ENCODE data around the gene SUCLG2.

Gene SUCLG2

DNA sequence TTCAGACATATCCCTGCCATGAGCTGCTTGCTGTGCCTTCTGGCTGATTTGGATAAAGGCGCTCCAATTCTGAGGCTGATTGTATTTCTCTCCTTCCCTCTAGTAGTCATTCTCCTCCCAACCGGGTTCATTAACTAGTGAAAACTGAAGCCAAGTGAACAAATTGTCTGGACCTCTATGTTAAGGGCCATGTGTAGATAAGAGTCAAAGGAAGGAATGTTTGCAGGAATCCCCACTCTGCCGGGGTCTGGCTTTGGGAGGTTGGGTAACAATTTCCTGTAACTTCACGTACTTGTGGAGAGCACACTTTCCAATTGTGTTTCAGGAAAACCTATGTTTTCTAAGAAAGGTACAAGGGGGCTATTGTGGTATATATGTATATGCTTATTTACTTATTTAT lies 38.2 kb upstream of the SUCLG2 start:
- no peaks in the 10 kb centered on the region for H3K27me3 ChIP-seq (ENCODE audit: insufficient read depth, poor library complexity, severe bottlenecking)
- TF ChIP-seq POLR2AphosphoS5 (IDR thresholded peaks at IDR 0.05; ENCODE audit: low read depth) (no peak), SPI1 (IDR thresholded peaks at IDR 0.05; ENCODE audit: borderline replicate concordance, low read depth) (no peak), GABPA (IDR thresholded peaks at IDR 0.05; ENCODE audit: low read depth) (no peak)
- TF ChIP-seq, protein P1, sequence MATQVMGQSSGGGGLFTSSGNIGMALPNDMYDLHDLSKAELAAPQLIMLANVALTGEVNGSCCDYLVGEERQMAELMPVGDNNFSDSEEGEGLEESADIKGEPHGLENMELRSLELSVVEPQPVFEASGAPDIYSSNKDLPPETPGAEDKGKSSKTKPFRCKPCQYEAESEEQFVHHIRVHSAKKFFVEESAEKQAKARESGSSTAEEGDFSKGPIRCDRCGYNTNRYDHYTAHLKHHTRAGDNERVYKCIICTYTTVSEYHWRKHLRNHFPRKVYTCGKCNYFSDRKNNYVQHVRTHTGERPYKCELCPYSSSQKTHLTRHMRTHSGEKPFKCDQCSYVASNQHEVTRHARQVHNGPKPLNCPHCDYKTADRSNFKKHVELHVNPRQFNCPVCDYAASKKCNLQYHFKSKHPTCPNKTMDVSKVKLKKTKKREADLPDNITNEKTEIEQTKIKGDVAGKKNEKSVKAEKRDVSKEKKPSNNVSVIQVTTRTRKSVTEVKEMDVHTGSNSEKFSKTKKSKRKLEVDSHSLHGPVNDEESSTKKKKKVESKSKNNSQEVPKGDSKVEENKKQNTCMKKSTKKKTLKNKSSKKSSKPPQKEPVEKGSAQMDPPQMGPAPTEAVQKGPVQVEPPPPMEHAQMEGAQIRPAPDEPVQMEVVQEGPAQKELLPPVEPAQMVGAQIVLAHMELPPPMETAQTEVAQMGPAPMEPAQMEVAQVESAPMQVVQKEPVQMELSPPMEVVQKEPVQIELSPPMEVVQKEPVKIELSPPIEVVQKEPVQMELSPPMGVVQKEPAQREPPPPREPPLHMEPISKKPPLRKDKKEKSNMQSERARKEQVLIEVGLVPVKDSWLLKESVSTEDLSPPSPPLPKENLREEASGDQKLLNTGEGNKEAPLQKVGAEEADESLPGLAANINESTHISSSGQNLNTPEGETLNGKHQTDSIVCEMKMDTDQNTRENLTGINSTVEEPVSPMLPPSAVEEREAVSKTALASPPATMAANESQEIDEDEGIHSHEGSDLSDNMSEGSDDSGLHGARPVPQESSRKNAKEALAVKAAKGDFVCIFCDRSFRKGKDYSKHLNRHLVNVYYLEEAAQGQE (IDR thresholded peaks at IDR 0.05; ENCODE audit: insufficient replicate concordance, low read depth) = no peak
- TF ChIP-seq, protein P2, sequence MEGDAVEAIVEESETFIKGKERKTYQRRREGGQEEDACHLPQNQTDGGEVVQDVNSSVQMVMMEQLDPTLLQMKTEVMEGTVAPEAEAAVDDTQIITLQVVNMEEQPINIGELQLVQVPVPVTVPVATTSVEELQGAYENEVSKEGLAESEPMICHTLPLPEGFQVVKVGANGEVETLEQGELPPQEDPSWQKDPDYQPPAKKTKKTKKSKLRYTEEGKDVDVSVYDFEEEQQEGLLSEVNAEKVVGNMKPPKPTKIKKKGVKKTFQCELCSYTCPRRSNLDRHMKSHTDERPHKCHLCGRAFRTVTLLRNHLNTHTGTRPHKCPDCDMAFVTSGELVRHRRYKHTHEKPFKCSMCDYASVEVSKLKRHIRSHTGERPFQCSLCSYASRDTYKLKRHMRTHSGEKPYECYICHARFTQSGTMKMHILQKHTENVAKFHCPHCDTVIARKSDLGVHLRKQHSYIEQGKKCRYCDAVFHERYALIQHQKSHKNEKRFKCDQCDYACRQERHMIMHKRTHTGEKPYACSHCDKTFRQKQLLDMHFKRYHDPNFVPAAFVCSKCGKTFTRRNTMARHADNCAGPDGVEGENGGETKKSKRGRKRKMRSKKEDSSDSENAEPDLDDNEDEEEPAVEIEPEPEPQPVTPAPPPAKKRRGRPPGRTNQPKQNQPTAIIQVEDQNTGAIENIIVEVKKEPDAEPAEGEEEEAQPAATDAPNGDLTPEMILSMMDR (IDR thresholded peaks at IDR 0.05; ENCODE audit: insufficient read depth, low read length) = no peak
- no peak overlapping the region for H3K27ac ChIP-seq (replicated peaks)
- H3K4me3 ChIP-seq (replicated peaks; ENCODE audit: insufficient read depth, low read length) = no peak overlapping the region
- no peak for DNase-seq (ENCODE audit: low read depth in 1 of 2, low spot score in 1 of 2)

DNA sequence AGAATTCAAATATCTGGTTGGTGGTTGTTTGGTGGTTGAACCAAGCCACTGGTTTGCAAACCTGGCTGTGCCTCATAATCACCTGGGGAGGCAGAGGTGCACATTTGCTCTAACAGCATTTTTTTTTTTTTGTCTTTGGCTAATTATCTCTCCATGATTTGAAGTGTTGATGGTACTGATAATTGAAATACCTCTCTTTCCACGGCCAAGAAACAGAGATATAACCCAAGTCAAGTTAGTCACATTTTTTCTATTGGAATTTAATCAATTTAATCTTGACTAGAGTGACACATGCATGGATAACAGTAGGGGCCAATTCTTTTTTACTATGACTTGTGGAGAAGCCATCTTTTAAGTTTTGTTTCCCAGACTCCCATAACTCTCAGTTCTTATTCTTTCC lies 37.5 kb upstream of the SUCLG2 start:
- DNase-seq (ENCODE audit: low read depth in 1 of 2, low spot score in 1 of 2) = no peak
- Histone ChIP-seq H3K27me3 (ENCODE audit: insufficient read depth, poor library complexity, severe bottlenecking) (no peaks in the 10 kb centered on the region), H3K27ac (replicated peaks) (no peak overlapping the region), H3K4me3 (replicated peaks; ENCODE audit: insufficient read depth, low read length) (no peak overlapping the region)
- TF ChIP-seq GABPA (IDR thresholded peaks at IDR 0.05; ENCODE audit: low read depth) = no peak
- no peak for TF ChIP-seq POLR2AphosphoS5 (IDR thresholded peaks at IDR 0.05; ENCODE audit: low read depth)
- TF ChIP-seq SPI1 (IDR thresholded peaks at IDR 0.05; ENCODE audit: borderline replicate concordance, low read depth) = no peak
- TF ChIP-seq, protein P2 (IDR thresholded peaks at IDR 0.05; ENCODE audit: insufficient read depth, low read length) = no peak
- TF ChIP-seq, protein P1 (IDR thresholded peaks at IDR 0.05; ENCODE audit: insufficient replicate concordance, low read depth) = no peak

DNA sequence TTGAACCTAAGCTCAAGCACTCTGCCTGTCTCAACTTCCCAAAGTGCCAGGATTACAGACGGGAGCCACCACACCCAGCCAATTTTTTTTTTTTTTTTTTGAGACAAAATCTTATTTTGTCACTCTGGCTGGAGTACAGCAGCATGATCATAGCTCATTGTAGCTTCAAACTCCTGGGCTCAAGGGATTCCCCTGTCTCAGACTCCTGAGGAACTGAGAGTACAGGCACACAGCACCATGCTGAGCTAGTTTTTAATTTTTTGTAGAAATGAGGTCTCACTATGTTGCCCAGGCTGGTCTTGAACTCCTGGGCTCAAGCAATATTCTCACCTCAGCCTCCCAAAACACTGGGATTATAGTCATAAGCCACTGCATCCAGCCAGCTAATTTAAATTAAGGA lies 36.8 kb upstream of the SUCLG2 start:
- Histone ChIP-seq H3K4me3 (replicated peaks; ENCODE audit: insufficient read depth, low read length) (no peak overlapping the region), H3K27me3 (ENCODE audit: insufficient read depth, poor library complexity, severe bottlenecking) (no peaks in the 10 kb centered on the region), H3K27ac (replicated peaks) (no peak overlapping the region)
- TF ChIP-seq, protein P1 (IDR thresholded peaks at IDR 0.05; ENCODE audit: insufficient replicate concordance, low read depth) = no peak
- TF ChIP-seq, protein P2 (IDR thresholded peaks at IDR 0.05; ENCODE audit: insufficient read depth, low read length) = no peak
- TF ChIP-seq POLR2AphosphoS5 (IDR thresholded peaks at IDR 0.05; ENCODE audit: low read depth) (no peak), GABPA (IDR thresholded peaks at IDR 0.05; ENCODE audit: low read depth) (no peak)
- no peak for DNase-seq (ENCODE audit: low read depth in 1 of 2, low spot score in 1 of 2)

All from HL-60 (cell line).